IMR-90 (cell line): ENCODE measurements around the gene GORASP1. TPM values are rescaled to one million over a fixed set of nuclear protein-coding genes. Genes with fewer than 3 reads are reported as not detected.

ENCODE experiments used
- ATAC-seq: fragments of 200-7000 bp; cut with Tn5 transposase; 2 replicates; pipeline ENCODE4 v1.9.1; 2020; ENCODE audit warnings: low read depth, mild to moderate bottlenecking, moderate library complexity
- BruUV-seq: library from RNA; stranded (reverse); fragments of 400-500 nt; replicated peaks from 2 replicates; lab custom pipeline; 2021; lab: Mats Ljungman, UMichigan
- CTCF ChIA-PET: fragments of 300-600 bp; formaldehyde crosslinking; extraction: SDS; loops from one replicate; lab custom pipeline; 2021; ENCODE audit warnings: antibody characterized with exemption; lab: Yijun Ruan, JAX
- POLR2A ChIA-PET: fragments of 300-600 bp; sonication (Branson Sonifier 250); formaldehyde crosslinking; loops from one replicate; lab custom pipeline; 2022; ENCODE audit warnings: antibody characterized with exemption; ENCODE audit not compliant: unreplicated experiment; lab: Charles Lee
- DNase-seq: peaks from one replicate; pipeline ENCODE4 v3.0.0; 2013
- H2AFZ ChIP-seq: replicated peaks from 2 replicates; pipeline ENCODE3; 2013; ENCODE audit warnings: low read length, mild to moderate bottlenecking; ENCODE audit not compliant: poor library complexity
- H2AK5ac ChIP-seq: 2 replicates; pipeline ENCODE4 v1.6.1; 2013; ENCODE audit warnings: low read depth, low read length, inconsistent platforms
- H2AK9ac ChIP-seq: replicated peaks from 2 replicates; pipeline ENCODE3; 2013; ENCODE audit warnings: mild to moderate bottlenecking, low read depth, low read length, moderate library complexity; ENCODE audit not compliant: poor library complexity
- H2BK120ac ChIP-seq: 2 replicates; pipeline ENCODE4 v1.6.1; 2013; ENCODE audit warnings: low read depth, low read length, inconsistent platforms
- H2BK15ac ChIP-seq: 3 replicates; pipeline ENCODE4 v1.6.1; 2013; ENCODE audit warnings: low read depth, low read length, inconsistent platforms
- H2BK20ac ChIP-seq: 2 replicates; pipeline ENCODE4 v1.6.1; 2013; ENCODE audit warnings: low read depth, mild to moderate bottlenecking, inconsistent platforms, low read length, moderate library complexity
- H2BK5ac ChIP-seq: 2 replicates; pipeline ENCODE4 v1.6.1; 2013; ENCODE audit warnings: mild to moderate bottlenecking, low read depth, low read length, inconsistent platforms; ENCODE audit not compliant: poor library complexity, severe bottlenecking
- H3K14ac ChIP-seq: replicated peaks from 2 replicates; pipeline ENCODE4 v1.6.1; 2013; ENCODE audit warnings: low read depth, low read length, inconsistent platforms
- H3K18ac ChIP-seq: 2 replicates; pipeline ENCODE4 v1.6.1; 2013; ENCODE audit warnings: low read depth, low read length, control low read depth
- H3K23ac ChIP-seq: 2 replicates; pipeline ENCODE4 v1.6.1; 2013; ENCODE audit warnings: low read depth, low read length, inconsistent platforms
- H3K27ac ChIP-seq: 2 replicates; pipeline ENCODE4 v1.5.1; 2013; ENCODE audit warnings: mild to moderate bottlenecking, control low read depth, low read length; ENCODE audit not compliant: insufficient read depth
- H3K27me3 ChIP-seq: 2 replicates; pipeline ENCODE4 v1.6.1; 2013; ENCODE audit warnings: low read length; ENCODE audit not compliant: control insufficient read depth, insufficient read depth
- H3K36me3 ChIP-seq: 2 replicates; pipeline ENCODE4 v1.6.1; 2013; ENCODE audit warnings: low read length, mixed read lengths; ENCODE audit not compliant: control insufficient read depth, insufficient read depth
- H3K4ac ChIP-seq: 2 replicates; pipeline ENCODE4 v1.6.1; 2013; ENCODE audit warnings: low read depth, low read length, inconsistent platforms
- H3K4me1 ChIP-seq: 2 replicates; pipeline ENCODE4 v1.6.1; 2013; ENCODE audit warnings: low read length, mixed read lengths; ENCODE audit not compliant: control insufficient read depth, insufficient read depth
- H3K4me2 ChIP-seq: 2 replicates; pipeline ENCODE4 v1.6.1; 2013; ENCODE audit warnings: low read depth, mild to moderate bottlenecking, control low read depth, low read length, moderate library complexity
- H3K4me3 ChIP-seq: 2 replicates; pipeline ENCODE4 v1.5.1; 2013; ENCODE audit warnings: low read depth, mild to moderate bottlenecking, control low read depth, low read length, moderate library complexity; ENCODE audit not compliant: insufficient read depth
- H3K56ac ChIP-seq: 2 replicates; pipeline ENCODE4 v1.6.1; 2013; ENCODE audit warnings: low read length, inconsistent platforms; ENCODE audit not compliant: insufficient read depth; ENCODE audit errors: extremely low read depth
- H3K79me1 ChIP-seq, 2 experiments: 2 replicates each; pipeline ENCODE4 v1.6.1; 2013; ENCODE audit warnings: low read length in 2 of 2, inconsistent platforms in 1 of 2, low read depth in 1 of 2
- H3K9ac ChIP-seq: 2 replicates; pipeline ENCODE4 v1.6.1; 2013; ENCODE audit warnings: low read depth, low read length, control low read depth
- H3K9me1 ChIP-seq: 2 replicates; pipeline ENCODE4 v1.6.1; 2013; ENCODE audit warnings: low read length, inconsistent platforms; ENCODE audit not compliant: insufficient read depth
- H3K9me3 ChIP-seq: 2 replicates; pipeline ENCODE4 v1.6.1; 2013; ENCODE audit warnings: low read length; ENCODE audit not compliant: control insufficient read depth, insufficient read depth
- H4K20me1 ChIP-seq: 2 replicates; pipeline ENCODE4 v1.6.1; 2013; ENCODE audit warnings: low read length, inconsistent platforms; ENCODE audit not compliant: insufficient read depth
- H4K5ac ChIP-seq: 2 replicates; pipeline ENCODE4 v1.6.1; 2013; ENCODE audit warnings: mild to moderate bottlenecking, low read depth, low read length, control low read depth
- H4K8ac ChIP-seq, 2 experiments: 2 replicates each; pipeline ENCODE4 v1.6.1; 2013; ENCODE audit warnings: low read depth in 2 of 2, low read length in 2 of 2, control low read depth in 1 of 2, inconsistent platforms in 1 of 2
- H4K91ac ChIP-seq: 2 replicates; pipeline ENCODE4 v1.6.1; 2013; ENCODE audit warnings: low read depth, low read length, inconsistent platforms; ENCODE audit not compliant: insufficient read depth
- BHLHE40 ChIP-seq: fragments of 150-350 bp; IDR thresholded peaks from 2 replicates; pipeline ENCODE4 v1.6.1; 2016; ENCODE audit warnings: mild to moderate bottlenecking, low read depth, low read length
- POLR2A ChIP-seq: IDR thresholded peaks from 2 replicates; pipeline ENCODE4 v1.6.1; 2012; ENCODE audit warnings: mild to moderate bottlenecking, low read depth, low read length
- WGBS, 2 experiments: methylation state at CpG; one replicate each; pipeline versions ENCODE4 v1.1.5 to v1.1.7; 2013; ENCODE audit warnings: missing lambda C conversion rate in 2 of 2; ENCODE audit not compliant: insufficient read length in 1 of 2; ENCODE audit errors: extremely low coverage in 2 of 2; 5-methylcytosine and 5-hydroxymethylcytosine counted together
- dilution Hi-C: fragments of 300-500 bp; cut with HindIII; formaldehyde crosslinking; loops from one replicate; pipeline ENCODE4 v1.14.3; 2018; ENCODE audit warnings: low sequenced_read_pairs; ENCODE audit not compliant: unreplicated experiment
- in situ Hi-C: fragments of 300-500 bp; cut with MboI; formaldehyde crosslinking; loops from 3 replicates; pipeline ENCODE4 v1.14.3; 2019; ENCODE audit warnings: low sequenced_read_pairs, inconsistent platforms, mixed read lengths
- intact Hi-C: fragments of 100-400 bp; cut with micrococcal nuclease; formaldehyde crosslinking; loops from 2 replicates; pipeline ENCODE4 v1.10.0; 2022
- polyA plus RNA-seq, 3 experiments: library from polyadenylated mRNA; depleted of rRNA; stranded (reverse); fragments of >200 nt; gene quantifications; 2 replicates each; pipeline ENCODE4 v1.2.3, GENCODE V29; 2012; ENCODE audit warnings: low replicate concordance in 1 of 3
- total RNA-seq: library from RNA; depleted of rRNA; stranded (reverse); fragments of >200 nt; gene quantifications from 2 replicates; pipeline ENCODE4 v1.2.3, GENCODE V29; 2012

The GORASP1 gene
- total and polyA plus RNA-seq, 2 of the 4 experiments (the other 2 are of a cell fraction), result 35.0 to 56.6 TPM

- Histone ChIP-seq H3K4me1 (peaks cover 19% of the 10 kb centered on the region), H4K8ac (no peak overlapping the region), H2BK20ac (no peak overlapping the region), H3K18ac (no peak overlapping the region), H4K91ac (no peak overlapping the region), H4K5ac (no peak overlapping the region), H3K9me1 (peaks cover 24% of the 10 kb centered on the region), H2AK5ac (no peak overlapping the region), H2BK15ac (no peak overlapping the region), H3K27me3 (no peaks in the 10 kb centered on the region), H2BK5ac (no peak overlapping the region), H3K4me3 (no peak overlapping the region), H3K4ac (no peak overlapping the region), H3K4me2 (no peak overlapping the region), H4K20me1 (peaks cover 39% of the 10 kb centered on the region), H3K27ac (no peak overlapping the region), H3K9me3 (no peaks in the 10 kb centered on the region), H3K14ac (no peak overlapping the region), H2AK9ac (peak overlapping the region; percentile 21), H3K36me3 (peaks cover 10% of the 10 kb centered on the region), H2AFZ (no peak overlapping the region), H2BK120ac (no peak overlapping the region), H3K9ac (no peak overlapping the region), H3K56ac (no peak overlapping the region), H3K23ac (no peak overlapping the region), H3K79me1 (peaks cover 6 to 32% of the 10 kb centered on the region in 2 experiments)
- WGBS, 2 experiments, result 100% methylated on average over 8 of the region's 21 CpGs; no CpG with 5 or more reads in 1 of the 2 experiments
- dilution Hi-C loops, result no loop called here
- ATAC-seq (no peak), DNase-seq (no peak)
- BruUV-seq, result no TSS peak
- TF ChIP-seq BHLHE40, result no peak
- TF ChIP-seq POLR2A, result peak; percentile 29
- in situ Hi-C loops, result no loop called here
- CTCF ChIA-PET, result interaction anchor here (0.6 kb wide), 1 partner anchor 9 kb away, joined by 4 read pairs; no protein-coding TSS in a partner anchor
- intact Hi-C loops, result no loop called here
- POLR2A ChIA-PET, result no interaction called here
Observed at GRCh38 chr3:39136533-39137434, 29.4 kb upstream of the GORASP1 start.
